KMS-11 (cell line): ENCODE measurements around the gene IL22.

Experiments used
- H2AFZ ChIP-seq: fragments of 200-600 bp; sonication (generic); 2 replicates; pipeline ENCODE4 v1.6.1; 2016; ENCODE audit warnings: antibody characterized with exemption, mixed run types, low read depth
- H3K27ac ChIP-seq: fragments of 200-600 bp; sonication (generic); 2 replicates; pipeline ENCODE4 v1.6.1; 2016; ENCODE audit warnings: mild to moderate bottlenecking, mixed run types
- H3K27me3 ChIP-seq: fragments of 200-600 bp; sonication (generic); 2 replicates; pipeline ENCODE4 v1.6.1; 2017; ENCODE audit warnings: mild to moderate bottlenecking, low read depth, mixed run types, moderate library complexity; ENCODE audit not compliant: insufficient read depth
- H3K36me3 ChIP-seq: fragments of 200-600 bp; sonication (generic); 2 replicates; pipeline ENCODE4 v1.6.1; 2017; ENCODE audit warnings: mild to moderate bottlenecking, mixed run types; ENCODE audit not compliant: insufficient read depth
- H3K4me1 ChIP-seq: fragments of 200-600 bp; sonication (generic); 2 replicates; pipeline ENCODE4 v1.6.1; 2016; ENCODE audit warnings: mild to moderate bottlenecking, low read depth, mixed run types; ENCODE audit not compliant: poor library complexity, severe bottlenecking
- H3K4me2 ChIP-seq: fragments of 200-600 bp; sonication (generic); 2 replicates; pipeline ENCODE4 v1.7.0; 2016; ENCODE audit warnings: mild to moderate bottlenecking, mixed run types
- H3K4me3 ChIP-seq: fragments of 200-600 bp; sonication (generic); IDR thresholded peaks from 2 replicates; pipeline ENCODE4 v1.6.1; 2017; ENCODE audit warnings: low read depth, low read length, mixed read lengths; ENCODE audit not compliant: insufficient read depth
- H3K79me2 ChIP-seq: fragments of 200-600 bp; sonication (generic); 2 replicates; pipeline ENCODE4 v1.6.1; 2016; ENCODE audit warnings: low read depth, mixed run types; ENCODE audit not compliant: insufficient read depth
- H3K9ac ChIP-seq: fragments of 200-600 bp; sonication (generic); 2 replicates; pipeline ENCODE4 v1.6.1; 2016; ENCODE audit warnings: mild to moderate bottlenecking, mixed run types
- H4K20me1 ChIP-seq: fragments of 200-600 bp; sonication (generic); 2 replicates; pipeline ENCODE4 v1.6.1; 2016; ENCODE audit warnings: mild to moderate bottlenecking, mixed run types; ENCODE audit not compliant: insufficient read depth
- TF ChIP-seq, protein P1 (sequence below): fragments of 200-600 bp; sonication (generic); conservative IDR thresholded peaks from 2 replicates; pipeline ENCODE4 v1.6.1; 2017; ENCODE audit warnings: low read depth, mild to moderate bottlenecking, antibody characterized with exemption, low read length, moderate library complexity, mixed read lengths

IL22 gene

GRCh38 chr12:68260153-68260552 lies 6.7 kb upstream of the IL22 start:
- Histone ChIP-seq H3K27ac (no peak overlapping the region), H3K4me1 (peaks cover 8% of the 10 kb centered on the region), H3K4me3 (no peak overlapping the region), H3K36me3 (no peaks in the 10 kb centered on the region), H3K4me2 (no peak overlapping the region), H3K79me2 (no peaks in the 10 kb centered on the region), H2AFZ (no peak overlapping the region), H3K27me3 (no peaks in the 10 kb centered on the region), H3K9ac (no peak overlapping the region), H4K20me1 (no peaks in the 10 kb centered on the region)
- TF ChIP-seq, protein P1, sequence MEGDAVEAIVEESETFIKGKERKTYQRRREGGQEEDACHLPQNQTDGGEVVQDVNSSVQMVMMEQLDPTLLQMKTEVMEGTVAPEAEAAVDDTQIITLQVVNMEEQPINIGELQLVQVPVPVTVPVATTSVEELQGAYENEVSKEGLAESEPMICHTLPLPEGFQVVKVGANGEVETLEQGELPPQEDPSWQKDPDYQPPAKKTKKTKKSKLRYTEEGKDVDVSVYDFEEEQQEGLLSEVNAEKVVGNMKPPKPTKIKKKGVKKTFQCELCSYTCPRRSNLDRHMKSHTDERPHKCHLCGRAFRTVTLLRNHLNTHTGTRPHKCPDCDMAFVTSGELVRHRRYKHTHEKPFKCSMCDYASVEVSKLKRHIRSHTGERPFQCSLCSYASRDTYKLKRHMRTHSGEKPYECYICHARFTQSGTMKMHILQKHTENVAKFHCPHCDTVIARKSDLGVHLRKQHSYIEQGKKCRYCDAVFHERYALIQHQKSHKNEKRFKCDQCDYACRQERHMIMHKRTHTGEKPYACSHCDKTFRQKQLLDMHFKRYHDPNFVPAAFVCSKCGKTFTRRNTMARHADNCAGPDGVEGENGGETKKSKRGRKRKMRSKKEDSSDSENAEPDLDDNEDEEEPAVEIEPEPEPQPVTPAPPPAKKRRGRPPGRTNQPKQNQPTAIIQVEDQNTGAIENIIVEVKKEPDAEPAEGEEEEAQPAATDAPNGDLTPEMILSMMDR = no peak

DNA sequence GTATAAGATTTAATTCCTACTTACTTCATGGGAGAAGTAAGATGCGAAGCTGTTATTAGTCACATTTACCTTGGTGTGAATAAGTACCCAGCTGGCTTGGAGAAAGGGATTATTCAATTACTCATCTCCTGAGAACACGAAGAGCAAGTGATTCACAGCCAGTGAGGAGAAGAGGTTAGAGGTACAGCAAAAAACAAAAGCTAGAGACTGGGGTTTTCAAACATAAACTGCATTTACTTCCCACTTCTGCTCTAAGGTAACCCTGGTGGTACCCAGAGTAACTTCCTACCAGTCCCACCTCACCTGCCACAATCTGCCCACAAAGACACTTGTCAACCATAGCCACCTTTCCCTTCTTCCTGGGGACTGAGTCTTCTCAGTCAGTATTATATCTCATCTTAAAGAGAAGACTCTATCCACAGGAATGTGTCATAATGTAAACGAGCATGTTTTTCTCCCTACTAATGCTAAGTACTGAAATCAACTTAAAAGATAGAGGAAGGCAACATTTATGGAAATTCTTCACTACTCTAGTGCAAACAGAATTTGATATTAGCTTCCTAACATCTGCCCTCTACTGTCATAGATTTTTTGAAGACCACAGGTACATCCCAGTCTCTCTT lies 6.0 kb upstream of the IL22 start:
- Histone ChIP-seq H3K4me2 (no peak overlapping the region), H3K27ac (no peak overlapping the region), H3K4me3 (no peak overlapping the region), H3K27me3 (no peaks in the 10 kb centered on the region), H3K9ac (no peak overlapping the region), H3K36me3 (no peaks in the 10 kb centered on the region), H3K4me1 (peaks cover 8% of the 10 kb centered on the region), H4K20me1 (no peaks in the 10 kb centered on the region), H3K79me2 (no peaks in the 10 kb centered on the region), H2AFZ (no peak overlapping the region)
- TF ChIP-seq, protein P1 = no peak

DNA sequence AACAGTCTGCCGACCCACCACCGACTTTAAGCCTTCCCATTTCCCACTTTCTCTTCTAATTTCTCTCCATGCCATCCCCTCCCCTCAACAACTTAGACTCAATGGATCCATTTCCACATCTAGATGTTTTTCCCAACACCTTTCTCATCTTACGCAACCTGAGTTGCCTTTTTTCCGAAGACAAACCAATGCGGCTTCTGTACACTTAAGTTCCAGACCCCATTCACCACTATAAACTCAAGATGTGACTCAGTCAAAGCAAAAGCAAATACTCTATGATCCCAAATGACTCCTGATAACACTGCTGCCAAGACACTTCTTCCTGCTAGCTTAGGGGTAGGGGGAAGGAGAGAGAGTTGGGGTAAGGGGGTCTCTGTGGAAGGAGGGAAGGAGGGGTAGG lies 1.3 kb downstream of the IL22 start:
- no peak overlapping the region for H3K4me3 ChIP-seq
- H4K20me1 ChIP-seq = no peaks in the 10 kb centered on the region
- no peak overlapping the region for H3K27ac ChIP-seq
- TF ChIP-seq, protein P1 = no peak
- H3K27me3 ChIP-seq = no peaks in the 10 kb centered on the region
- no peaks in the 10 kb centered on the region for H3K4me1 ChIP-seq
- H2AFZ ChIP-seq = no peak overlapping the region
- H3K79me2 ChIP-seq = no peaks in the 10 kb centered on the region
- no peaks in the 10 kb centered on the region for H3K36me3 ChIP-seq
- no peak overlapping the region for H3K4me2 ChIP-seq
- H3K9ac ChIP-seq = no peak overlapping the region

DNA sequence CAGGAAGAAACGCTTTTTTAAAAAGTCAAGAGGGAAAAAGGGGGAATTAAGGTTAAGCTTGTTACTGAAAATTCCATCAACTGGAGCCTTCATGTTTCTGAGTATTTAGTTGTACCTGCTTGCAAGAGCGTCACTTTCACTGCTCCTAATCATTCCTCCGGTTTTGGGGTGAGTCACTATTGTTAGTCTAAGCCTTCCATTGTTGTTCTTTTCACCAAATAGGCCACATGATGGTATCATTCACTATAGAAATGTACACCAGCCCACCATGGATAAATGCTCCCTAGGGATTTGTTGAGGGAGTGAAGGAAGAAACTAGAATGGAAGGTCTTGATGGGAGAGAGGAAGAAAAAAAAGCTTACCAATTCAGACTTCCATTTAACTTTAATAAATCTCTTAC lies 3.0 kb downstream of the IL22 start:
- Histone ChIP-seq H3K4me1 (no peaks in the 10 kb centered on the region), H3K4me3 (no peak overlapping the region), H4K20me1 (no peaks in the 10 kb centered on the region), H3K27ac (no peak overlapping the region), H3K4me2 (no peak overlapping the region), H2AFZ (no peak overlapping the region), H3K79me2 (no peaks in the 10 kb centered on the region), H3K27me3 (no peaks in the 10 kb centered on the region), H3K36me3 (no peaks in the 10 kb centered on the region), H3K9ac (no peak overlapping the region)
- TF ChIP-seq, protein P1 = no peak
